A673 (cell line): ENCODE data around the gene DBX1. TPM values are rescaled to one million over a fixed set of nuclear protein-coding genes. Genes with fewer than 3 reads are reported as not detected.

Experiments used
- BruUV-seq: library from RNA; stranded (reverse); fragments of 400-500 nt; replicated peaks from 2 replicates; lab custom pipeline; 2021; lab: Mats Ljungman, UMichigan
- CTCF ChIA-PET: fragments of 300-600 bp; sonication (Branson Sonifier 250); formaldehyde crosslinking; loops from one replicate; lab custom pipeline; 2022; ENCODE audit warnings: antibody characterized with exemption; lab: Charles Lee
- POLR2A ChIA-PET: fragments of 300-600 bp; sonication (Branson Sonifier 250); formaldehyde crosslinking; loops from one replicate; lab custom pipeline; 2022; ENCODE audit warnings: antibody characterized with exemption; ENCODE audit not compliant: low non-redundant PET; lab: Charles Lee
- DNase-seq: peaks from one replicate; pipeline ENCODE4 v3.0.0-alpha.2; 2015; ENCODE audit warnings: low spot score
- H3K27ac ChIP-seq: fragments of 200-600 bp; sonication (generic); 2 replicates; pipeline ENCODE4 v1.5.1; 2016; ENCODE audit warnings: mixed run types, low read depth, mild to moderate bottlenecking, mixed read lengths, antibody characterized with exemption, low read length; ENCODE audit not compliant: poor library complexity, severe bottlenecking
- H3K27me3 ChIP-seq: fragments of 200-600 bp; sonication (generic); replicated peaks from 2 replicates; pipeline ENCODE4 v1.6.1; 2017; ENCODE audit warnings: mixed run types, low read depth, mild to moderate bottlenecking, mixed read lengths, antibody characterized with exemption, low read length; ENCODE audit not compliant: insufficient read depth, poor library complexity
- H3K36me3 ChIP-seq: fragments of 200-600 bp; sonication (generic); 2 replicates; pipeline ENCODE4 v1.6.1; 2016; ENCODE audit warnings: mixed run types, mild to moderate bottlenecking, mixed read lengths, antibody characterized with exemption, low read length; ENCODE audit not compliant: insufficient read depth, poor library complexity, severe bottlenecking
- H3K4me1 ChIP-seq: fragments of 200-600 bp; sonication (generic); 2 replicates; pipeline ENCODE4 v1.6.1; 2017; ENCODE audit warnings: mixed run types, mild to moderate bottlenecking, mixed read lengths, antibody characterized with exemption, low read length; ENCODE audit not compliant: insufficient read depth, poor library complexity, severe bottlenecking
- H3K4me3 ChIP-seq: fragments of 200-600 bp; sonication (generic); 2 replicates; pipeline ENCODE4 v1.5.1; 2016; ENCODE audit warnings: low read depth, mixed run types, mild to moderate bottlenecking, mixed read lengths, low read length; ENCODE audit not compliant: poor library complexity, severe bottlenecking
- H3K9me3 ChIP-seq: fragments of 200-600 bp; sonication (generic); 2 replicates; pipeline ENCODE4 v1.6.1; 2016; ENCODE audit warnings: mixed run types, low read depth, mild to moderate bottlenecking, mixed read lengths, antibody characterized with exemption, low read length; ENCODE audit not compliant: poor library complexity, severe bottlenecking
- EZH2 ChIP-seq: fragments of 200-600 bp; sonication (generic); IDR thresholded peaks from 2 replicates; pipeline ENCODE4 v1.6.1; 2017; ENCODE audit warnings: borderline replicate concordance, low read depth, mild to moderate bottlenecking, mixed read lengths, antibody characterized with exemption, low read length; ENCODE audit not compliant: poor library complexity, severe bottlenecking
- intact Hi-C: fragments of 100-400 bp; cut with micrococcal nuclease; formaldehyde crosslinking; loops from one replicate; pipeline ENCODE4 v1.10.0; 2022; ENCODE audit not compliant: unreplicated experiment
- total RNA-seq: library from RNA; stranded (reverse); gene quantifications from 2 replicates; pipeline ENCODE4 v1.2.3, GENCODE V29; 2021
- TF ChIP-seq, protein P1 (sequence below): fragments of 300-800, 200-600 bp; sonication (generic); conservative IDR thresholded peaks from 2 replicates; pipeline ENCODE4 v1.5.1; 2017; ENCODE audit warnings: low read depth, mild to moderate bottlenecking, antibody characterized with exemption, low read length, moderate library complexity, mixed read lengths

The DBX1 gene
- total RNA-seq, 1 experiment from 2014 or later, result not detected

DNA sequence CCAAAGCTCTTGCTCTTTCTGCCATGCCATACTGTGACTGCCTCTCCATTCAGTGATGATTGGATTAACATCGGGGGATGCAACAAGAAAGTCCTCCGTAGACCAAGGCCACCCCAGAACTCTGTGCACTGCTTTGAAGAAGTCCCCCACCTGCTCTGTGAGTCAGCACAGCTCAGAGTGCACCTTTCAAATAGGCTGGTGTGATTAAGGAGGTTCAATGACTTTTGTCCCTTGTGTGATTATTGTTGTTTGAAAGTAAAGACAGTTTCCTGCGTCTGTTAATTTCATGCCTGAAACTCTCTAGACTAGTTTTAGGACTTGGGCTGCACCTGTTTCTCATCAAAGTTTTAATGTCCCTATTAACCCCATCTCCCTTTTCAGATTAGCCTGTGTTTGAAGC, 33.0 kb upstream of the DBX1 start:
- Histone ChIP-seq H3K4me1 (no peaks in the 10 kb centered on the region), H3K27ac (no peak overlapping the region), H3K4me3 (no peak overlapping the region), H3K9me3 (no peaks in the 10 kb centered on the region), H3K27me3 (no peaks in the 10 kb centered on the region), H3K36me3 (no peaks in the 10 kb centered on the region)
- no peak for DNase-seq
- ChIA-PET POLR2A (no interaction called here), CTCF (no interaction called here)
- no TSS peak for BruUV-seq
- no peak for TF ChIP-seq EZH2
- TF ChIP-seq, protein P1, sequence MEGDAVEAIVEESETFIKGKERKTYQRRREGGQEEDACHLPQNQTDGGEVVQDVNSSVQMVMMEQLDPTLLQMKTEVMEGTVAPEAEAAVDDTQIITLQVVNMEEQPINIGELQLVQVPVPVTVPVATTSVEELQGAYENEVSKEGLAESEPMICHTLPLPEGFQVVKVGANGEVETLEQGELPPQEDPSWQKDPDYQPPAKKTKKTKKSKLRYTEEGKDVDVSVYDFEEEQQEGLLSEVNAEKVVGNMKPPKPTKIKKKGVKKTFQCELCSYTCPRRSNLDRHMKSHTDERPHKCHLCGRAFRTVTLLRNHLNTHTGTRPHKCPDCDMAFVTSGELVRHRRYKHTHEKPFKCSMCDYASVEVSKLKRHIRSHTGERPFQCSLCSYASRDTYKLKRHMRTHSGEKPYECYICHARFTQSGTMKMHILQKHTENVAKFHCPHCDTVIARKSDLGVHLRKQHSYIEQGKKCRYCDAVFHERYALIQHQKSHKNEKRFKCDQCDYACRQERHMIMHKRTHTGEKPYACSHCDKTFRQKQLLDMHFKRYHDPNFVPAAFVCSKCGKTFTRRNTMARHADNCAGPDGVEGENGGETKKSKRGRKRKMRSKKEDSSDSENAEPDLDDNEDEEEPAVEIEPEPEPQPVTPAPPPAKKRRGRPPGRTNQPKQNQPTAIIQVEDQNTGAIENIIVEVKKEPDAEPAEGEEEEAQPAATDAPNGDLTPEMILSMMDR, result no peak
- intact Hi-C loops, result no loop called here

DNA sequence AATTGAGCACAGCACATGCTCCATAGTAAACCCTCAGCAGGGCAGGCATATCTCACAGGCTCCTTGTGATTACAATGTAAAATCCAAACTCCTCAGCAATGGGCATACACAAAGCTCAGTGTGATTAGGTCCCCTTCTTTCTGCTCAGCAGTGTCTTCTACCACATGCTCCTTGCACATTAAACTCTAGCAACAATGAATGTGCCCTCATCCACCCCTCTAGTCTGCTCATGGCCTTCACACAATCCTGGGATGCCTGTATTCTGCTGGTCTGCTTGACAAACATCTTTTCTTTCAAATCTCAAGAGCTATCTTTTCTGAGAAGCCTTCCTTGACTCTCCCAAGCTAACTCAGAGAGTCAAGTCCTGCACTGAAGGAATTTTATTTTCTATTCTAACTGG, 32.4 kb upstream of the DBX1 start:
- DNase-seq, result no peak
- CTCF ChIA-PET, result no interaction called here
- POLR2A ChIA-PET, result no interaction called here

DNA sequence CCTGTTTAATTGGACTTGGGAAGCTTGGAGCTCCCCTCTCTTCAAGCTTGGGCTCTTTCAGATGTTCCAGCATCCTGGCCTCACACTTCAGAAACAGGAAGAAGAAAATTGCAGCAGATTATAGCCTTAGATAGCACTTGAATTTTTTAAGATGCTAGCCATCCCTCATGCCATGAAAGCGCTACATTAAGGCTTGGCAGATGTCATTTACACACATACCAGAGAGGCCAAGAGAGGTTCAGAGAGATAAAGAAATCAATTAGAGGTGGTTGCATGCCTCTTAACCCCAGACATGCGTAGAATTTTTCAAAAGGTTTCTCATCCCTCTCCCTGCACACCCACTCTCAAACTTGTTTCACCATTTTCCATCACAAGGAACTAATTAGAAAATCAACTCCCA, 31.9 kb upstream of the DBX1 start:
- Histone ChIP-seq H3K27ac (no peak overlapping the region), H3K36me3 (no peaks in the 10 kb centered on the region), H3K27me3 (no peaks in the 10 kb centered on the region), H3K9me3 (no peaks in the 10 kb centered on the region), H3K4me1 (no peaks in the 10 kb centered on the region), H3K4me3 (no peak overlapping the region)
- DNase-seq, result no peak
- CTCF ChIA-PET, result no interaction called here
- POLR2A ChIA-PET, result no interaction called here
- no TSS peak for BruUV-seq
- TF ChIP-seq, protein P1, result no peak
- TF ChIP-seq EZH2, result no peak
- intact Hi-C loops, result no loop called here

More for the DNA sequence above, 32.4 kb upstream of the DBX1 start:
- Histone ChIP-seq H3K27me3 (no peaks in the 10 kb centered on the region), H3K36me3 (no peaks in the 10 kb centered on the region), H3K4me1 (no peaks in the 10 kb centered on the region), H3K4me3 (no peak overlapping the region), H3K27ac (no peak overlapping the region), H3K9me3 (no peaks in the 10 kb centered on the region)
- no TSS peak for BruUV-seq
- TF ChIP-seq, protein P1, result no peak
- no peak for TF ChIP-seq EZH2
- intact Hi-C loops, result no loop called here
